NCI-H146 treated with DMSO at 0.1 percent for 48 hours (cell line): ENCODE data around the gene ITK.

Experiments used
- DNase-seq: peaks from one replicate; lab custom pipeline; 2025; ENCODE audit not compliant: unreplicated experiment; lab: John Stamatoyannopoulos, UW

ITK gene

GRCh38 chr5:157245476-157245875, 64.8 kb downstream of the ITK start:
- DNase-seq, result peak; percentile 23

DNA sequence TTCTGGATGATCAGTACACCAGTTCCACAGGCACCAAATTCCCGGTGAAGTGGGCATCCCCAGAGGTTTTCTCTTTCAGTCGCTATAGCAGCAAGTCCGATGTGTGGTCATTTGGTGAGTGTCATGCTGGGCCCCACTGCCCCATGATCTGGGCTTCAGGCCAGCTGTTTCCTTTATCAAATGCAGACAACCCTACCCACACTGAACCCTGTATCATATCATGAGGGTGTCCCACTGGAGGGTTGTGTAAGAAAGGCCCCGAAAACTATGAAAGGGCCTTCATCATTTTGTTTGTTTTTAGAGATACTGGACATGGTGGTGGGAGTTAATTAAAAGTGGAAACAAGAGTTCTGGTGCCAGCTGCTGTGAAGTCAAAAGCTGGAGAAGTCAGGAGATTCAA, 65.2 kb downstream of the ITK start:
- no peak for DNase-seq

DNA sequence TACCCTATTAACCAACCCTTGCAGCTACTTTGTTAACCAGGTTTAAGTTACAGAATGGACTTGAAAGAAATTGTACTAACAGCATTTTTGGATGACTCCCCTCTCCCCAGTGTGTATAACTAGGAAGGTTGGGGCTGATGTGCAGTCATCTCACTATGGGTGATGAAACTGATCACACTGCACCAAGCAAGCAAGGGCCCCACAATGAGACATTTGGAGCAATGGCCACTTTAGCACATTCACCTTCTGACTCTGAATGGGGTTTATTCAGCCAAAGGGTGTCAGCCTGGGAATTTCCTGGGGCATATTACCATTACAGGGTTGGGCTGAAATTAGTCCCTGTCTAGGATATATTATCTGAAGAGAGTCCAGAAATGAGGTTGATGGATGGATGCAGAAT, 66.6 kb downstream of the ITK start:
- no peak for DNase-seq

GRCh38 chr5:157248821-157249470, 68.3 kb downstream of the ITK start:
- no peak for DNase-seq

GRCh38 chr5:157252711-157253465, 72.2 kb downstream of the ITK start:
- no peak for DNase-seq

DNA sequence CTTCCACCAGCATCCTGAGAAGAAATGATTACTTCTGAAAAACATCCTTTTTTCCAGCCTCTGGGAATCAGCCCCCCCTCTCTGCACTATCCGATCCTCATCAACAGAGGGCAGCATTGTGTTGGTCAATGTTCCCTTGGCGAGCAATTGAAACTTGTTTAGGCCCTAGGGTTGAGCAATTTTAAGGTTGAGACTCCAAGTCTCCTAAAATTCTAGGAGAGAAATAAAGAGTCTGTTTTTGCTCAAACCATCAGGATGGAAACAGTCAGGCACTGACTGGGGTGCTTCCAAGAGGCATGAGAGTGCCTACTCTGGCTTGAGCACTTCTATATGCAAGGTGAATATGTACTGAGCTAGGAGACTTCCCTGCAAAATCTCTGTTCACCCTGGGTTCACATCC, 72.9 kb downstream of the ITK start:
- no peak for DNase-seq

DNA sequence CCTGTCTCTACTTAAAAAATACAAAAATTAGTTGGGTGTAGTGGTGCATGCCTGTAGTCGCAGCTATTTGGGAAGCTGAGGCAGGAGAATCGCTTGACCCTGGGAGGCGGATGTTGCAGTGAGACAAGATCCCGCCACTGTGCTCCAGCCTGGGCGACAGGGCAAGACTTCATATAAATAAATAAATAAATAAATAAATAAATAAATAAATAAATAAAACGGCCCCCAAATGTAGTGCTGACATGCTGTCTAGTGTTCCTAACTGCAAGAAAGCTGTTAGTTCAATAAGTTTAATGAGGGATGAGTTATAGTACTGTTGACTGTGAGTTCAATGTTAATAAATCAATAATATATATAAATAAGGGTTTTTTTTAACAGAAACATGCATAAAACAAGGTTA, 77.8 kb downstream of the ITK start:
- no peak for DNase-seq

GRCh38 chr5:157259699-157260098, 79.1 kb downstream of the ITK start:
- no peak for DNase-seq

GRCh38 chr5:157263496-157264090, 83.0 kb downstream of the ITK start:
- no peak for DNase-seq

DNA sequence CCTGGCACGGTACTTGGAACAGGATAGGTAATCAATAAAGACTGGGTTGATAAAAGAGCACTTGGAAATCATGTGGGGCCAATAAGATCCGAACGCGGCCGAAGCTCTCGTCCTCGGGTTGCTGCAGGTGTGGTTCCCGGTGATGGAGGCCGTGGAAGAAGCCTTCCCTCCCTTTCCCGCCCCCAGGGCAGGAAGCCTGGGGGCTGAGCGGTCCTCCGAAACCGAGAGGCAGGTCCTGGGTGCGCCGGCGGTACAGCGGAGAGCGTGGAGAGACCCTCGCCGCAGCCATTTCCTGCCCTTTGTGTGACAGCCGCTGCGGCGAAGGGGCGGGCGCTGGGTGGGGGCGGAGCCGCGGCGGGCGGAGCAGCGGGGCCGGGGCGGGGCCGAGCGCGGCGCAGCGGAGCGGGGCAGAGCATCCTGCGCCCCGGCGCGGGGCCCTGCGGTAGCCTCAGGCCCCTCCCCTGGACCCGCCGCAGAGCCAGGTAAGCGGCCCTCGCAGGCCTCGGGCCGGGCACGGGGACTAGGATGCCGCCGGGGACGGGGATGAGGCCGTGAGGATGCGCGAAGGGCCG, 85.2 kb downstream of the ITK start, which contains the start of gene CYFIP2:
Gene CYFIP2 (plus strand): TSS at position 410 of the 572 bp plus-strand sequence. CDS start 19,239 bp downstream, outside the sequence.
- DNase-seq, result peak; percentile 29

GRCh38 chr5:157266286-157267007, 85.8 kb downstream of the ITK start:
- DNase-seq, result no peak

DNA sequence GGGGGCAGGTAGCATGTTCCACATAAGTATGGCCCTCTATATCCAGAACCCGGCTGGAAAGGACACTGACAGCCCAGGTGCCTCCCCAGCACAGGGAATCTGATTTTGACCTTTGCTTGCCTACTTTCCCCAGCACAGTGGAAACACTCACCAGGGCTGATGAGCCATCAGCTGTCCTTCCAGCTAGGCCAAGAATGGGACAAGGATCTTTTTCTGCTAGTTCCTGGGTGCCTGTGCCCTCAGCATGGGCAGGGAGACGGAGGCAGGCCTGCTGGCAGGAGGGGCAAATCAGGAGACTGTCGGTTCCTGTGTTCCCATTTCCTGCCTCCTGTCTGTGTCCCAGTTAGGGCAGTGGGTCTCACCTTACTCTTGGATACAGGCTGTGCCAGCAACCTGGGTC, 86.4 kb downstream of the ITK start:
- DNase-seq, result no peak

DNA sequence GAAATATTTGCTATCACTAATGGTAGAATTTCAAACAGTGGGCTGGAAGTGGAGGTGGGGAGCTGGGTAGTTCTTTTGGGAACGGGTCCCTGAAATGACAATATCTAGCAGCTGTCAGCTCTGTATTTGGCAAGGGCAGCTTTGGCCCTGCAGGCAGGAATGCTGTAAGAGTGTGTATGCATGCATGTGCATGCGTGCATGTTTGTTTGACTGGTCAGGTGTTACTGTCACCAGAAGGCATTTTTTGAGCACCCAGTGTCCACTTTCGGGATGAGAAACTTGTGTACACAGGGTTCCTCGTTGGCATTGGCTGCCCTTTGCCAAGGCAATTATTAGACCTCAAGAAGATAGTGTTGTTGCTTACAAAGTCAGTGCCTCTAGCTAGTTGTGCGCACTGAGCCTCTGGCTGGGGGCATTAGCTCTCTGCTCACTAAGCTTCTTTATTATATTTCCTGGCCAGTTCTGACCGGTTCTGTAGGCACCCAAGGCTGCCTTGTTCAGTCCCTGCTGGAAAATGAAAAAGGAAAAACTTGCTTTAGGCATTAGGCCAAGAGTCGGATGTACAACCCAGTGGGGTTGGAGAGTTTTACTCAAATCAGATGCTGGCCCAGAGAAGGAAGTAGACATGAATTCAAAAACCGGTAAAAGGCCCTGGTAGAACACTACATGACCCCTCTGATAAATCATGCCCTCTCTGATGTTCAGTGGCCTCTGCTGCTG, 87.3 kb downstream of the ITK start:
- no peak for DNase-seq

- DNase-seq, result no peak
Measured at GRCh38 chr5:157269165-157269671, 88.6 kb downstream of the ITK start.

DNA sequence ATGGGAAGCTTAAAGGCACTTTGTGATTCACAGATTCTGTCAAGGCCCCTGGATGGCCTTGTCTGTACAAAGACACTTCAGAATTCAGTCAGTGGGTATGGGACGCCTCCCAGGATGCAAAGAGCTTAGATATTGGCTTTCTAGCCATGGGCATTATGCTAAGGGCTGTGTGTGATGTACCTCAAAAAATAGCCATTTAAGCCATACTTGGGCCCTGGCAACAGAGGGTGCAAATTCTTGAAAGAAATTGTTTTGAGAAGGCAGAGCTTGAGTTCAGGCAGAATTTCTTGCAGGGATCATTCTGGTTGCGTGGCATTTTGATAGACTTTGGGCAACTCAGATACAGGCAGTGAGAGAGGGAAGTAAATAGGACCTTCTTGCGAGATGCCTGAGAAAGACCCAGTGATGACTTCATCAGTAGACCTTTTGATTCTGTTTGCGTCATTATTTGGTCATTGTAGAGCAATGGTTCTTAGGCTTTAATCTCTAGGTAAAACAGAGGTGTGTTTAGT, 89.2 kb downstream of the ITK start:
- DNase-seq, result no peak

DNA sequence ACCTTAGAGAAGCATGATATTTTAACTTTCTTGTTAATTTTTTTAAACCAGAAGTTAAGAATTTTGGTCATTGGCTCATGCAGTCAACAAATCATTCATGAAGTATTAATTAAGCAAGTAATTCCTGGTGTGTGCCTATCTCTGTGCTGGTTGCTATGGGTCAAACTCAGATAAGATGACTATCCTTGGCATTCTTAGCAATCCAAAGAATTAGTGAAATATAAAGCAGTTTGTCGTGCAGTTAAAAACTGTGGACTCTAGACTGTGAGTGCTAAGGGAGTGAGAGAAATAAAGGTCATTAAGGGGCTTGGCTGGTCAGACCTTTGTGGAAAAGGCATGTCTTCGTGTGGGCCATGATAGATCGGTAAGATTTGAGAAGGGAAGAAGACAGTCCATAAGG, 90.1 kb downstream of the ITK start:
- DNase-seq, result no peak

DNA sequence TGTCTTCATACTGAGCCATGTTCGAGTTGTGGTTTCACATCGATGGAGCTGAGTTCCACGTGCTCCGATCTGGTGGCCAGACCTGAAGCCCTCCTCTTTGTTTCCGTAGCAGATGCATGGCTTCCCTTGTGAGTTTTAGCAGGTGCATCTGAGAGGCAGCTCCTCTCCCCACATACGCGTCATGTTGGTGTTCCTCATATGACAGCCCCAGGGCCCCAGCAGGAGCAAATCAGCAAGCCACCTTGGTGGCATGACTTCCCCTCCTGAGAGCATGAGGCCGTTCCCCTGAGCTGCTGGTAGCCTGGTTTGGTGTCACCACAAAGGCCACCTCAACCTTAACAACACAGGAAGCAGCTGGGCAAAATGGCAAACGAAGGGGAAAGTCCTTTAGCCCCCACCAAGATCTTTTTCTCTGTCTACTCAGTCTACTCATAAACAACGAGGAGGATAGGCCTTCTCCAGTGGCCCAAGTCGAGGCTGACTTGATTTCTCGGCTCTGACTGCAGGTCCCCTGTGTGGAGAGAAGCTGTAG, 91.2 kb downstream of the ITK start:
- no peak for DNase-seq

GRCh38 chr5:157273131-157273556, 92.5 kb downstream of the ITK start:
- no peak for DNase-seq

- no peak for DNase-seq
Measured at GRCh38 chr5:157275403-157275802, 94.8 kb downstream of the ITK start.
